Superior temporal gyrus (tissue), 1 donor: ENCODE data around the gene DENND6B.
"Not testable (repeated sequence)": the region's sequence is repeated elsewhere in the genome, so short reads cannot be mapped to it uniquely, and the experiment has no call there.

Experiments used
- DNase-seq: peaks from one replicate; pipeline ENCODE4 v3.0.0-alpha.2; 2016; ENCODE audit errors: extremely low spot score

The DENND6B gene

DNA sequence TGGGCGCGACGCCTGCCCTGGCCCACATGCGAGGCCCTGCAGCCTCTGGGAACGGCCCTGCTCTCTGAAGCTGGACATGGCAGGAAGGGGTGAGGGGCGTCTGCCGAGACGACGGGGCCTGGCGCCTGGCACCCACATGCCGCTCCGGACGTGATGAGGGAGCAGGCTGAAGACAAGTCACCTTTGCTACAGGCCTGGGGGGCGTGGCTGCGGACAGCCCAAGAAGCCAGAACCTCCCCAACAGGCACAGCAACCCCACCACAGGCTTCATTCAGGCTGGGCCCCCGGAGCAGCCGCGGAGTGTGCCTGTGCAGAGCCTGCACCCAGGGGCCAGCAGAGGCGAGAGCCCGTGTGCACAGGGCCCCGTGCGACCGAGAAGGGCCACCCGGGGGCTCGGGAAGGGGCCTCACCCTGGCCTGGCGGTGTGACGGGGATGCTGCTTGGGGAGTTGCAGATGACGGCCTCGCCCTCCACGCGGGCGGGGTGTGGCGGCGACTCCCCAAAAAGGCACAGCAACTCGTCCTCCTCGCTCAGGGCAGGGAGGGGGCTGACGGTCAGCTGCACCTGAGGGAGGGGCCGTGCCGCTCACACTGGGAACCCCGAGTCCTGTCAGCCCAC, 40.0 kb downstream of the DENND6B start:
- DNase-seq = no peak

DNA sequence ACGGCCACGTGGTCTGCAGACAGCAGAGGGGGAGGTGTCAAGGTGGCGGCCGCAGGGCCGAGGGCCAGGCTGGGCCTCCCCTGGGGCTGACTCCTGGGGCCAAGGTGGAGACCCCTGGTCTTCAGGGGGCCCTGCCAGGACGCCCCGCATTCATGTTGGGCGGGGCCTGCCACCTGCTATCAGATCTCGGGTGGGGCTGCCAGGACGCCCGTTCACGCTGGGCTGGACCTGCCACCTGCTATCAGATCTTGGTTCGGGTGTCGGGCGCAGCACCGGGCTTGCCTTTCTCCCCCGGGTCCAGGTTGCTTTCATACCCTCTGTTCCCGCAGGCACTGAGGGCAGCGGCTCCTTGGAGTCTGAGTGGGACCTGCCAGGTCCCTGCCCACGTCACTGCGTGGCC, 40.5 kb downstream of the DENND6B start:
- DNase-seq = no peak

DNA sequence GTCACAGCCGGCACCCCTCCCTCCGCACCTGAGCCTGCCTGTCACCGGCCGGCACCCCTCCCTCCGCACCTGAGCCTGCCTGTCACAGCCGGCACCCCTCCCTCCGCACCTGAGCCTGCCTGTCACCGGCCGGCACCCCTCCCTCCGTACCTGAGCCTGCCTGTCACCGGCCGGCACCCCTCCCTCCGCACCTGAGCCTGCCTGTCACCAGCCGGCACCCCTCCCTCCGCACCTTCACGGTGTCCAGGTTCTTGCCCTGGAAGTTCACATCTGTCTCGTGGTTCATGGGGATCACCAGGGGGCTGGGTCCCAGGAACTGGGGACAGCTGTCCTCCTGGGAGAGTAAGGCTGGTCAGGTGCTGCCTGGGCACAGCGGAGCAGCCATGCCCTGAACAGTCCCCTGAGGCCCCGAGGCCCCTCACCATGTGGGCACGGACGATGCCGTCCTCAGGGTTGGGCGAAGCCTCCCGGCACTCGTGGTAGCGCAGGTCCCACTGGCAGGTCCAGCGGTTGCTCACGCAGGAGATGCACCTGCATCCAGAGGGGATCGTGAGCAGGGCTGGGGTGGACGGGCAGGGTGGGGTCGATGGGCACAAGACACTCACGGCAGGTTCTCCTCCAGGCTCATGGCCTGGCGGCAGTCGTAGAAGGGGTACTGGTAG, 41.1 kb downstream of the DENND6B start:
- no peak for DNase-seq

DNA sequence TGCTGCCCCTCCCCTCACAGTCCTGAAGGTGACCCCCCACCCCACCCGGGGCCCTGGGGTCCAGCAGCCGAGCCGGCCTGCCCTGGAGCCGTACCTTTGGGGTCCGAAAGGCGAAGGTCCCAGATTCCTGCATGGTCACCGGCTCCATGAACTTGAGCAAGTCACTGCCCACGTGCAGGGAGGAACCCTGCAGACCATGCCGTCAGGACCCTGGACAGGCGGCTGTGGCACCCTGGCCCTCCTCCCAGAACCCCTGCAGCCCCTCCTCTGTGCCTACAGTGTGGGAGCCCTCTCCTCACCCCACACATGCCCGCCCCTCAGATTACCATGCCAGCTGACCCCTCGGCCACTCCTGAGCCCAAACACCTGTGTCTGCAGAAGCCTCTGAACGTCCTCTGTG, 42.3 kb downstream of the DENND6B start:
- no peak for DNase-seq

DNA sequence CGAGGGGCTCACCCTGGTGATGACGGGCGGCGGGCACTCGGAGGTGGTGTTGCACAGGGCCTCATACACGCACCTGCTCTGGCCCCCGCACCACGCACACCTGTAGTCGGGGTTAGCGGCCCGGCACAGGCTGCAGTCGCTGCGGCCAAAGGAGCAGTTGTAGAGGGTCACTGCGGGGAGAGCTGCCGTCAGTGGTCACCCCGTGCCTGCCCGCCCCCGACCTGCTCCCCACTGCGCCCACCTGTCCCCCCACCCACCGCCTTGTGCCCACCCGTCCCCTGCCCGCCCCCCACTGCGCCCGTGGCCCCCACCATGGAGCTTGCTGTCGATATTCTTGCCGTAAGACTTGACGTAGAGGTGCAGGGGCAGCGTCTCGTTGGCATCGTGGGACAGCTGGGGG, 43.0 kb downstream of the DENND6B start:
- DNase-seq = no peak

DNA sequence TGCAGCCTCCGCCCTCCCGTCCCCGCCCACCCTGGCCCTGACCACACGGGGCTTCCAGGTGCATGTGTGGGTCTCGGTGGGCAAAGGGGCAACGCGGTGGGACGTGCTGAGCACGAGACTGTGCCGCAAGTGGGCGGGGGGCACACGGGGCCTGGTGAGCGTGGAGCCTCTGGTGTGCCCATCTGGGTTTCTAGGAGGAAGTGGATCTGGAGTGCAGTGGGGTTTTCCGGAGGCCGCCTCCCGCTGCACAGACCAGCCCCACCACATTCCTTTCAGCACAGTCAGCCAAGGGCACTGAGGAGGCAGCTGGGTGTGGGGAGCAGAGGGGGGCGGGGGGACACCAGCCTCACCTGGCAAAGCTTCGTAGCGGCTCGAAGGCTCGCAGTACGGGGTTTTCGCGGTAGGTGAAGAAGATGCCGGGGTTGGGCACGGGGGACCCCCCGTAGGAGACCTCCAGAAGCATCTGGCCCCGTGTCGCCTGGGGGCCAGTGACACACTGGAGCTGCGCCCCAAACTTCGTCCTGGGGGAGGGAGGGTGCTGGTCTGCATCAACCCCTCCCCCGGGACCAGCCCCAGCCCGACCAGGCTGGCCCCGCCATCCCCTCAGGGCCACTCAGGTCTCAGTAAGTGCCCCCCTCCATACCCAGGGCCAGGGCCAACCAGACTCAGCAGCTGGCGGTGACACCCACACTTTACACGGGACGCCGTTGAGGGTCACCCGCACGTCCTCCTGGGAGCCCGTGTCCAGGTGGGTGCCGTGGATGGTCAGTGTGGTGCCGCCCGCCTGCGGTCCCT, 44.3 kb downstream of the DENND6B start:
- DNase-seq = no peak

DNA sequence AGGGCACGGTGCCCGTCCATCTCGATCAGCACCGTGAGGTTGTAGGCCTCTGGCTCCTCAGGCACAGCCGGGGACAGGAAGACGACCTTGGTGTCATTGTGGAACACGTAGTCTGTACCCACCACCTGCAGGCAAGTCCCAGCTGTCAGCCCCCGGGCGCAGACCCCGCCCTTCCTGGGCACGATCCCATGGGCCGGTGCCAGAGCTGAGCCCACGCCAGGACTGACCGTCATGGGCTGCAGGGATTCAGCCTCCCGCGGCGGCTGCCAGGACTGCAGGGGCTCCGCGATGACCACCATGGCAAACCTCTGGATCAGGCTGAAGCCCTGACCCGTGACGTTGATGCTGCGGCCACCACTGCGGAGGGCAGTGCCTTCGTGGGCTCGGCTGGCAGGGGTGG, 44.9 kb downstream of the DENND6B start:
- no peak for DNase-seq

DNA sequence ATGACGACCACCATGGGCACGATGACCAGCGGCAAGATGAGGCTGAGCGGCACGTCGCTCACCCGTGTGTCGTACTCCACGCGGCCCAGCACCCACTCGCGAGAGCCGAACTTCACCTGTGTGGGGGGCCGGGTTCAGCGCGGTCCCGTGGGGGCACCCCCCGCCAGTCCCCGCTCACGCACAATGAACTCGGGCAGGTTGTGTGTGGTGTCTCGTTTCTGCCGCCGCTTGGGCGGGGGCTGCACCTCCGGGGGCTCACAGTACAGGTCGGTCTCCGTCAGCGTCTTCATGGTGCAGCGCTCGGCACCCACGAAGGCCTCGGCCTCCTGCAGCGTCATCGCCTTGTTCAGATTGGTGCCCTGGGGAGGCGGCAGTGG, 45.4 kb downstream of the DENND6B start:
- no peak for DNase-seq

DNA sequence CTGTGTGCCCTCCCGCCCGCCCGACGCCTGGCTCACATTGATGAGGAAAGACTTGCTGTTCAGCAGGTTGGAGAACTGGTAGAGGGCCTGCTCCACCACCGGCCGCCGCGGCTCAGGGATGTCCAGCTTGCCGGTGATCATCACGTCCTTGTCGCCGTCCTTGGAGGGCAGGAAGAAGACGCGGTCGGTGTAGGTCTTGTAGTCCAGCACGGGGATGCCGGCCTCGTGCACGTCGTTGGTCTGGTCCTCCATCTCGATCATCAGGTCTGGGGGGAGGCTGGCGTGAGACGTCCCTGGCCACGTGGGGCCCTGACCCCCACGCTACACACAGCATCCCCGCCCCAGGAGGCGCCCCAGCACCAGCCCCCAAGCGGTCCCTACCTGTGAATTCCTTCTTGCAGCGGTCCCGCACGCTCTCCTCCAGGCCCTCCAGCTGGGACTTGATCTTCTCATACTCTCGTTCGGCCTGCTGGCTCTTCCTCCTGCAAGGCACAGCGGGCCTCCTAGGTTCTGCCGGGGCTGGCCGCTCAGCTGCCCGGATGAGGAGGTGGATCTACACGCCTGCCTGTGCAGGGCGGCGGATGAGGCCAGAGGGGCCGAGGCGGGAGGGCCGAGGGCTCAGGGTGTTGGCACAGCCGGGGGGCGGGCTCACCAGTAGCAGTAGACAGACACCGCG, 46.0 kb downstream of the DENND6B start:
- DNase-seq = no peak

DNA sequence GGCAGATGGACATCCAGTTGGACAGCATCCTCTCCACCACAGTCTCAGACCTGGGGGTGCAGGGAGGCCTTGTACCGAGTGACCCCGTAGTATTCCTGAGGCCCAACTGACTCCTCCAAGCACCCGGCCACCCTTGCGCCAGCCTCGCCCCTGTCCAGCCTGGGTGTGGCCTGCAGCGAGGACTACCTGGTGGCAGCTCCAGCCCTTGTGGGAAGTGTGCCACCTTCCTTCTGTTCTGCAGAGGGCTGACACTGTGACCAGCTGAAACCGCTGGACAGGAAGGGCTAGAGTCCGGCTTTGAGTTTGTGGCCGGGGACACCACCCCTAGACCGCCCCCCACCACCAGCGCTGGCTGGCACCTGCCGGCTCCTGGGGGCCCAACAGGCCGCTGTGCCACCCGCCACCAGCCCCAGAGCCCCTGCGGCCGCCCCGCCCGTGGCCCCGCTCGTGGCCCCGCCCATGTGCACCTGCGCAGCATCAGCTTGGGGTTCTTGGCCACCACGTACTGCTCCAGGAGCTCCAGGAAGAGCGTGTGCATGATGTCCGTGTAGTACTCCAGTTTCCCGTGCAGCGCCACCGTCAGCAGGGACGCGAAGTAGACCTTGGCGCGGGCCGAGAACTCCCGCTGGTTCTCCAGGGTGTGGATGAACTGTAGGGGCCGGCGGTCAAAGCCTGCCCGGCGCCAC, 46.6 kb downstream of the DENND6B start:
- DNase-seq = no peak

DNA sequence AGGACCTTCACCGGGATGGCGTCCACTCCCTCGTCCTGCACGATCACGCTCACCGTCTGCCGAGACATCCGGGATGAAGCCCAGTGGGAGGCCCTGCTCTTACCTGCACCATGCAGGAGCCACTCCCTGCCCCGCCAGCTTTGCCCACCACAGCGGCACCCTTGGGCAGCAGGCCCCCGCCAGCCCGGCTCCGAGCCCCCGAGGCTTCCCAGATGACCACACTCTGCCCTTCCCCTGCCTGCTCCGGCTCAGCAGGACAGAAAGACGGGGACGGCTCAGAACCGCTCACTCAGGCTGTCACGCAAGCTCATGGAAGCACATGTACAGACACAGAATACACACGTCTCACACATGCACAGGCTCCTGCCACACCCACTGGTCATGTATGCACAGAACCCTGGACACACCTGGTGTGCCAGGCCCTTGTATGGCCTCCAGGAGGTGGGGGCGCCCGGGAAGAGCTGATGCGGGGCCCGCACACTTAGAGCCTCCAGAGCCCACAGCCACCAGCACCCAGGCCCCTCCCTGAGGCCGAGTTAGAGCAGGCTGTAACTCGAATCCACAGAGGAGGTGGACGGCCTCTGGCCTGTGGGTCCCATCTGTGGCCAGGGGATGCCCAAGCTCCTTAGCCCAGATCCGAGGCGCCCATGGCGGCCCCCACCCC, 47.7 kb downstream of the DENND6B start:
- no peak for DNase-seq

DNA sequence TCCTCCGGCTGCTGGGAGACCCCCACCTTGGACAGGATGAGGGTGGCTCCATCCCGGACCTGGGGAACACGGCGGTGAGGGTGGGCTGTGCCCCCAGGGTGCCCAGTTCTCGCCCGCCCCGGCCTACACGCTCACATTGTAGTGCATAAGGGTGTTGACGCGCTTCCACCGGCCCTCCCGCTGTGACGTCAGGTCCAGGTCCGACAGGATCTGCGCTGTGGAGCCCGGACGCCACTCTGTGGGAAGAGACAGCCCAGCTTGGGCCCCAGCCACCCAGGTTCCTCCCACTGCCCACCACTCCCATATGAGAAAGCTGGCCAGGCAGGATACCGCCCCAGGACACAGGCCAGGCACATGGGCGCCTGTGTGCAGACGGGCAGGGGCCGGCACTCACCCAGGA, 48.4 kb downstream of the DENND6B start:
- no peak for DNase-seq

DNA sequence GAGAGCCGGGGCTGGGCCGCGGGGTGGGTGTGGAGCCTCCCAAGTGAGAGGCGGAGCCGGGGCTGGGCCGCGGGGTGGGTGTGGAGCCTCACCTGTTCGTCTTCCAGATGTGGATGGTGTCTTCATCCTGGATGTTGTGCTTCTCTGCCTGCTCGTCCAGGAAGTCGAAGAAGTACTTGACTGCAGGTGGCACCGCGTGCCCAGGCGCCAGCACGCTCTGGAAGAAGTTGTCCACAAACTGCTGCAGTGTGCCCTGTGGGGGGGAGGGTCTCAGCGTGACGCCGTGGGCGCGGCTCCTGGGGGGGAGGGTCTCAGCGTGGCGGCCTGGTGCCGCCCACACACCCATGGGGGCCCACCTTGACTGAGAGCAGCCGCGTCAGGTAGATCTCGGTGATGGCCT, 49.1 kb downstream of the DENND6B start:
- no peak for DNase-seq

DNA sequence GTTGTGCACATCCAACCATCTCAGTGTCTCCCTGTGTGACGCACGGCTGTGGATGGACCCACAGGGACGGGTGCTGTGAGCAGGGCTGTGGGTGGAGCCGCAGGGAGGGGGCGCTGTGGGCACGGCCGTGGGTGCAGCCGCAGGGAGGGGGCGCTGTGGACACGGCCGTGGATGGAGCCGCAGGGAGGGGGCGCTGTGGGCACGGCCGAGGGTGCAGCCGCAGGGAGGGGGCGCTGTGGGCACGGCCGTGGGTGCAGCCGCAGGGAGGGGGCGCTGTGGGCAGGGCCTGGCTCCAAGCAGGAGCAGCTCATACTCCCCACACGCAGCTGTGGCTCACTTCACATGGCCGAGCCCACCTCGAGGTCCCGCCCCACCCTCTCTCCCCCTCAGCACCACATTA, 50.7 kb downstream of the DENND6B start:
- DNase-seq = peak; percentile 89

DNA sequence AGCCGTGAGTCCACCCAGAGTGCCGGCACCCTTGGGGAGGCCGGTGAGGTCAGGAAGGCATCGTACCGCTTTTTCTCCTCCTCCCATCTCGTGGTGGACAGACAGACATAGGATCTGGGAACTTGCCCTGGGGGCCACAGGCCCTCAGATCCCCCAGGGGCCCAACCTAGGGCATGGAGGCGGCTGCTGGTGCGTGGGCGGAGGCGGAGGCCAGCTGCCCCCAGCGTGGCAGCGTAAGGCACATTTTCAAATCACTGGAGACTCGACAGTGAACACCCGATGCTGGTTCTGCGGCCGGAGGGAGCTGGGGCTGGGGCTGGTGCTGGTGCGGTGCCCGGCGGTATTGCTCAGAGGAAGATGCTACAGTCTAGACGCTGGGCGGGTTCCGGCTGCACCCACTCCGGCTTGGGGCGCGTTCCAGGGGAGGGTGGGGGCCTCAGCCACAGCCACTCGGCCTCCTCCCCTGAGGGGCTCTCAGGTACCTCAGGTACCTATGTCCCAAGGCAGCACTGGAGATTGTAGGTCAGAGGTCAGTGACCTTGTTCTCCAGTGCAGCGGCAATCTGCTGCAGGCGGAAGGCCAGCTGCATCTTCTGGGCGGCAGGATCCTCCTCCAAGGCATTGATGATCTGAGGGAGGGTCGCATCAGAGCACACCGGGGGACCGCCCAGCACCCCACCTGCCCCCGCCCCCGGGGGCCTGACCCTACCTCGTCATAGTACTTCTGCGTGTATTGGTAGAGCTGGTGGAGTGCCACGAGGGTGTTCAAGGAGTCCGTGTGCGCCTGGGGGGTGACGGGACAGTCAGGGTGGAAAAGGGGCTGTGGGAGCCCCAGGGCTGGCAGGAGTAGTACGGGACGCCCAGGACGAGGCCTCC, 51.4 kb downstream of the DENND6B start:
- DNase-seq = no peak

DNA sequence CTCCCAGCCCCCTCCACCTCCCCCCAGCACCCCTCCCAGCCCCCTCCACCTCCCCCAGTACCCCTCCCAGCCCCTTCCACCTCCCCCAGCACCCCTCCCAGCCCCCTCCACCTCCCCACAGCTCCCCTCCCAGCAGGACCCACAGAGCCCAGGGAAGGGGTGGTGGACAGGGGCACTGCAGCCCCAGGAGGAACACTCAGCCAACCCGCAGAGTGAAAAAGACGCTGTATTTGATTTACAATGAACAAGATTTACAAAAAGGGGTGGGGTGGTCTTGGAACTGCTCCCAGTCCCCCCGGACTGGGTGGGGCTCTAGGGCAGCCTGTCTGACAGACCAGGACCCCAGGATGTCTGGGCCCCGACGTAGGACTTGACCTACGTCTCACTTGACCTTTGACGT, 52.0 kb downstream of the DENND6B start:
- no peak for DNase-seq

DNA sequence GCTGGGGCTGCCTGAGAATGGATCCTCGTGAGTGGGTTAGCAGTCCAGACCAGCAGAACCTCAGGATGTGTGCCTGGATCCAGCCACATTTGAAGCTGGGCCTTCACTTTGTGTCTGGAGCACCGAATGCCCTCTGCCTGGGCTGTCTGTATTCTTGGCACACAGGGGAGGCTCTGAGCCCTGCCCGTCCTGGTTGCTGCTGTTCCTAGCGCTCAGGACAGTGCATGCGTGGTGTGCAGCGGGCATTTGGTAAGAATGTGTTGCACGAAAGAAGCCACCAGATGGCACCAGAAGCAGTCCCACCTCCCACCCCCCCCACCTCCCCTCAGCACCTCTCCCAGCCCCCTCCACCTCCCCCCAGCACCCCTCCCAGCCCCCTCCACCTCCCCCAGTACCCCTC, 52.5 kb downstream of the DENND6B start:
- no peak for DNase-seq

DNA sequence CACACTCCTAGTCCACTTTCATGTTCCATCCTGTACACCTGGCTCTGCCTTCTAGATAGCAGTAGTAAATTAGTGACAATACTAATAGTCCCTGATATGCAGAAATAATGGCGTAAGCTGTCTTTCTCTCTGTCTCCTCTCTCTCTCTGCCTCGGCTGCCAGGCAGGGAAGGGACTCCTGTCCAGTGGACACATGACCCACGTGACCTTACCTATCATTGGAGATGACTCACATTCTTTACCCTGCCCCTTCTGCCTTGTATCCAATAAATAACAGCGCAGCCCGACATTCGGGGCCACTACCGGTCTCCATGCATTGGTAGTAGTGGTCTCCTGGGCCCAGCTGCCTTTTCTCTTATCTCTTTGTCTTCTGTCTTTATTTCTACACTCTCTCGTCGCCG, 53.0 kb downstream of the DENND6B start:
- DNase-seq = not testable (repeated sequence)

DNA sequence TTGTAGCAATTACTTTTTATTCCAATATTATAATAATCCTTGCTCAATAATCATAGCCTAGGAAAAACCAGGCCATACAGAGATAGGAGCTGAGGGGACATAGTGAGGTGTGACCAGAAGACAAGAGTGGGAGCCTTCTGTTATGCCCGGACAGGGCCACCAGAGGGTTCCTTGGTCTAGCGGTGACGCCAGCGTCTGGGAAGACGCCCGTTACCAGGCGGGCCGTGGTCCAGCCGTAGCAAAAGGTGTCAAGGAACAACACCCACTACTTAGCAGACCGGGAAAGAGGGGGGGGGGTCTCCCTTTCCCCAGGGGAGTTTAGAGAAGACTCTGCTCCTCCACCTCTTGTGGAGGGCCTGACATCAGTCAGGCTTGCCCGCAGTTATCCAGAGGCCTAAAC, 53.5 kb downstream of the DENND6B start:
- not testable (repeated sequence) for DNase-seq

DNA sequence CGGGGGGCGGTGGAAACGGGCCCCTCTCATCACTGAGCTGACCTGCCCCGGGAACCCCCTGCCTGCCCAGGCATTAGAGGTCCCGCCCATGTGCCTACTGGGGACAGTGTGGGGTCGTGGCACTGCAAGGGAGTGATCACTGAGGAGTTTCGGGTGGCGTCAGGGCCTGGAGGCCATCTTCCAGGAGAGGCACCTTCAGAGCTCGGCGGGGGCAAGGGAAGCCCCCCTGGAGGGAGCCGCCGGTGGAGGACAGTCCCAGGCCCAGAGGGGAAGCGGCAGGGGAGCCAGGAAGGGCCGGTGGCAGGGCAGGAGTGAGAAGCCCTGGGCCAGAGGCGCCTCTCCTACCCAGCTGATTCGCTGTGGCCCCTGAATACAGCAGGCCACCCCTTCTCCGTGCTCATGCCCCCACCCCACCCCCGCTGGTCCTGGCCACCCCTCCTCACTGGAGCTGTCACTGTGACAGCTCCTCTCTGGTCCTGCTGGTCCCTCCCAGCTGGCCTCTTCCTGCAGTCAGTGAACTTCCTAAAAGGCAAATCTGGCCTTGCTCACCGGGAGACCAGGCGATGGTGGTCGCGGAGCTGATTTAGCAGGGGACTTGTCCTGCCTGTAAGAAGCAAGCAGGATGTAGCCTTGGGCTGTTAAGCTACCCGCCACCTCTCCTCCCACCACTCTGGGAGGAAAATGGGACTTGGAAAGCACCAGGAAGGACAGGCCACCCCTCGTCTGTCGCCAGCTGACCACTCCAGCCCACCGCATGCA, 54.6 kb downstream of the DENND6B start:
- DNase-seq = no peak
